GM10266 (cell line): ENCODE measurements around the gene USP48.

Source experiments
- DNase-seq: peaks from one replicate; pipeline ENCODE4 v3.0.0; 2012; ENCODE audit errors: extremely low spot score
- TF ChIP-seq, protein P1 (sequence below): IDR thresholded peaks from 2 replicates; pipeline ENCODE4 v1.5.1; 2012; ENCODE audit warnings: mild to moderate bottlenecking, low read depth; ENCODE audit not compliant: control insufficient read depth, insufficient read depth; ENCODE audit errors: missing control alignments

The USP48 gene

DNA sequence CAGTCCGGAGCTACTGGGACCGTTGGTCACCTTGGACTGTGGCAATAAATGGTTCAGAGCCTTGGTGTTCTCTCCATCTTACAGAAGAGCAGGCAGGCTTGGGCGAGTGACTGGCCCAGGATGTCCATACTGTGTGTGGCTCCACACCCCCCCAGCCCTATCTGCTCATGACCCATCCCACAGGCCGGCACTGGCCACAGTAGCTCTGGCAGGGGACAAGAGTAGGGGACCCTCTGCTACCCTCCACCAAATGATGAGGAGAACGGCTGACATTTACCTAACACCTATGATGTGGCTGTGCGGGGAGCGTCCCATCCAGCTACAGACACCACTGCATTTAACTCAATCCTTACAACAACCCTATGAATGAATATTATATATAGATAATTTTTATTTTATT is 42.4 kb upstream of the USP48 start:
- no peak for DNase-seq
- TF ChIP-seq, protein P1, sequence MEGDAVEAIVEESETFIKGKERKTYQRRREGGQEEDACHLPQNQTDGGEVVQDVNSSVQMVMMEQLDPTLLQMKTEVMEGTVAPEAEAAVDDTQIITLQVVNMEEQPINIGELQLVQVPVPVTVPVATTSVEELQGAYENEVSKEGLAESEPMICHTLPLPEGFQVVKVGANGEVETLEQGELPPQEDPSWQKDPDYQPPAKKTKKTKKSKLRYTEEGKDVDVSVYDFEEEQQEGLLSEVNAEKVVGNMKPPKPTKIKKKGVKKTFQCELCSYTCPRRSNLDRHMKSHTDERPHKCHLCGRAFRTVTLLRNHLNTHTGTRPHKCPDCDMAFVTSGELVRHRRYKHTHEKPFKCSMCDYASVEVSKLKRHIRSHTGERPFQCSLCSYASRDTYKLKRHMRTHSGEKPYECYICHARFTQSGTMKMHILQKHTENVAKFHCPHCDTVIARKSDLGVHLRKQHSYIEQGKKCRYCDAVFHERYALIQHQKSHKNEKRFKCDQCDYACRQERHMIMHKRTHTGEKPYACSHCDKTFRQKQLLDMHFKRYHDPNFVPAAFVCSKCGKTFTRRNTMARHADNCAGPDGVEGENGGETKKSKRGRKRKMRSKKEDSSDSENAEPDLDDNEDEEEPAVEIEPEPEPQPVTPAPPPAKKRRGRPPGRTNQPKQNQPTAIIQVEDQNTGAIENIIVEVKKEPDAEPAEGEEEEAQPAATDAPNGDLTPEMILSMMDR, result no peak

DNA sequence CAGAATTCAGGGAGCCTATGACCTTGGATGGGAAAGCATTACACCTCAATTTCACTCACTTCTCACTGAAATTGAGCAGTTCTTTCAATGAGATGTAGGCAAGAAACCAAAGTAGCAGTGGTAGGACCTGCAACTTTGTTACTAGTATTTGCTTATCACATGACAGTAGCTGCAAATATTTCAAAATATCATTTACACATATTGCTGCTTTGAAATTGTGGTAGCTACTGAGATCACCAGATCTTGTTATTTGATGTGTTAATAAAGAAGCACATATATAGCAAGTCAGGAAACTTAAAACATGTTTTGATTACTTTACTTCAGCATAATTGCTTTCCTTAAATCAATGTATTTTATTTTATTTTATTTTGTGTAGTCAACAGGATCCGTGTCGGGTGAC is 42.0 kb upstream of the USP48 start:
- no peak for DNase-seq
- TF ChIP-seq, protein P1, result no peak

DNA sequence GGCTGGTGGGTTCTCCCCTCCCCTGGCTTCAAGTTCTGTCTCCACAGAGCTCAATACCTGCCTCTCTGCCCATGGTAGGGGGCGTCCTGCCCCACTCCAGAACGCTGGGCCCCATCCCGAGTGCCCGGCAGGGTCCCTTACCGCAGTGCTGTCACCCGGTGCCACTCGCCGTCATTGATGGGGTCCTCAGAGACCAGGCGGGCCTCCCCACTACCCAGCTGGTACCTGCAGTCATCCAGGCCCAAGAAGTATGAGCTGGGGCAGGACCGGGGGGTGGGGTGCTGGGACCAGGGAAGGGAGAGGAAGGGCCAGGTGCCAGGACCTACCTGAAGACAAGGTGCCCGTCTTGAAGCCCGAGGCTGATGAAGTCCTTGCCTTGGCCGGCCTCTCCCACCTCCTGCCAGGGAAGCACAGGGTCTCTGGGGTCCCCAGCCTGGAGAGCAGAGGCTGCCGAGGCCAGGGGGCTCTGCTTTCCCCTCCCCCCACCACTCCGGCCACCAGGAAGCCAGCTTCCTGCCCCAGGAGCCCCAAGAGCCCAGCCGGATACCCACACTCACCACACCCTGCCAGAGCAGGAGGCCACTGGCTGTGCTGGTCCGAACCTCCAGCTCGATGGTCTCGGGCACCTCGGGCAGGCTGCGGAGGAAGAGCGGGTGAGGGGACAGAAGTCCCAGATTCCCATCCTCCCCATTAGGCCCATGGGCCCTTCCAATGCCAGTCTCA is 41.2 kb upstream of the USP48 start:
- no peak for DNase-seq
- TF ChIP-seq, protein P1, result no peak

DNA sequence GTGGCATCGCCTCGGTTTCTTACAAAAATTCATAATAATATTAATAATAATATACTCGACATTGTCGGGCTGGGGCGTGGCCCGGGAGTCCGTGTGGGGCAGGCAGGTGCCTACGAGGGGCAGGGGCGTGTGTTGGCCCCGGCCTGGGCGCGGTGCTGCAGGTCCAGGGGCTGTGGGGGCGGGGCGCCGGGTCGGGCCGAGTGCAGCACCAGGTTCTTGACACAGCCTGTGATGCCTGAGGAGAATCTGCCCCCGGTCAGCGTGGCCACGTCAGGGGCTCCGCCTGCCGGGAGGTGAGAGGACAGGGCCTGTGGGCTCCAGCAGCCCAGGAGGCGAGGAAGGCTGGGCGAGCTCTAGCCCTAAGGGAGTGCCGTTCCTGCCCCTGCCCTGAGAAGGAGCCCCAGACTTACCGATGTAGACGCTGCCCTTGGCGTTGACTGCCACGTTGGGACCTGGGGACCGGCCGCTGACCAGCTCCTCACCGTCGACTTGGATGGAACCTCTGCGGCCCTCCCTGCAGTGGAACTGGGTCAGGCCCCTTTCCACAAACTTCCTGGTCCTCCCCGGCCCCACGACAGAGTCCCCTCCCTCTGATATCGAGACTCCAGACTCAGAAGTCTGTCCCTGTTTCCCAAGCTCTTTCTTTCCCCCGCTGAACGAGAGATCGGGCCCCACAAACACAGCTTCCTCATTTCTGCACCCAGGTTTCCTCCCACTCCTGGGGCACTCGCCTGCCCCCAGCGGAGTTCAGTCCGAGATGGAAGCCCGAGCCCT is 40.4 kb upstream of the USP48 start:
- no peak for DNase-seq
- TF ChIP-seq, protein P1, result no peak

DNA sequence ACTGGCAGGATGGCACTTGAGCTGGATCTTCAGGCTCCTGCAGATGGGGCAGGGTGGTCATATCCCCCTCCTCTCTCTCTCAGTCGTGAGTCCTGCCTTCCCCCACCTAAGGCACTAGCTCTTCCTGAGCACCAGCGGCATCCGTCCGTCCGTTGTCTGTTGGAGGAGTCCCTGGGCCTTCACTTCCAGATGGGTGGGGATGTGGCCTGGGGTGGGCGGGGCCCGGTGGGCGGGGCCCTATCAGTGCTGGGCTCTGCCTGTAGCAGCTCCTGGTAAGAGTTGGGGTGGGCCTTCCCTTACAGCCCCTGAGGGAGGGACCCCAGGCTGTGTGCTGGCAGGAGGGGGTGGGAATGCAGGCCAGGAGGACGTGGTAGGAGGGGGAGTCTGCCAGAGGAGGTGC is 39.4 kb upstream of the USP48 start:
- DNase-seq, result no peak

DNA sequence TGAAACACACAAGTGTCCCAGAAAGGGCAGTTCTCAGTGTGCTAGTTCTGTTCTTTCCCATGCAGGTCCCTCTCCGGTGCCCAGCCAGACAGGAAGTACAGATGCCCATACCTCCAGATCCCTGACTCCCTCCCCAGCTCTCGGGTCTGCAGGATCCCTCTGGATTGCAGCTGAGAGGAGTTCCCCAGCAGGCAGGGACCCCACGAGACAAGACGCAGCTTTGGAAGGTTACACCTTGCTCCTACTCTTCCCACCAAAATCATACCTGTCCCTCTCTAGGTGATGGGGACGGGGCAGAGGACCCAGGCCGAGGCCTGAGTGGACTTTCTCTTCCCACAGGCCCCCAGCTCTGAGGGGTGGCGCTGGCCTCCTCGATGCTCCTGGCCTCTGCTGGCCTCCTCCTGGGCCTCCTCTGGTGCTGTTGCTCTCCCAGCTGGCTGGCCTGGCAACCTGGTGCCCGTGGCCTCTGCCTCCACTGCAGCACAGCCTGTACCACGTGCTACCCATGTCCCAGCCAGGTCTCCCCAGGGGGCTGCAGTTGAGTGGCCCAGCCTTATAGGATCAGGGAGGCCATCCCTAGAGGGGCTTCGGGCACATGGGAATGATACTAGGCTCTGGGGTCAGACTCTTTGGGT is 38.6 kb upstream of the USP48 start:
- TF ChIP-seq, protein P1, result no peak
- no peak for DNase-seq

More for the DNA sequence above, 39.4 kb upstream of the USP48 start:
- TF ChIP-seq, protein P1, result no peak
